Measurements from ENCODE around the gene P3H3. TPM values are rescaled to one million over a fixed set of nuclear protein-coding genes. Genes with fewer than 3 reads are reported as not detected.

P3H3 gene
- total and polyA plus RNA-seq, 9 of the 15 experiments (the other 6 are each of a cell fraction or from before 2014, with no cell fraction given) = 0.03 to 15.0 (median 4.8) TPM

DNA sequence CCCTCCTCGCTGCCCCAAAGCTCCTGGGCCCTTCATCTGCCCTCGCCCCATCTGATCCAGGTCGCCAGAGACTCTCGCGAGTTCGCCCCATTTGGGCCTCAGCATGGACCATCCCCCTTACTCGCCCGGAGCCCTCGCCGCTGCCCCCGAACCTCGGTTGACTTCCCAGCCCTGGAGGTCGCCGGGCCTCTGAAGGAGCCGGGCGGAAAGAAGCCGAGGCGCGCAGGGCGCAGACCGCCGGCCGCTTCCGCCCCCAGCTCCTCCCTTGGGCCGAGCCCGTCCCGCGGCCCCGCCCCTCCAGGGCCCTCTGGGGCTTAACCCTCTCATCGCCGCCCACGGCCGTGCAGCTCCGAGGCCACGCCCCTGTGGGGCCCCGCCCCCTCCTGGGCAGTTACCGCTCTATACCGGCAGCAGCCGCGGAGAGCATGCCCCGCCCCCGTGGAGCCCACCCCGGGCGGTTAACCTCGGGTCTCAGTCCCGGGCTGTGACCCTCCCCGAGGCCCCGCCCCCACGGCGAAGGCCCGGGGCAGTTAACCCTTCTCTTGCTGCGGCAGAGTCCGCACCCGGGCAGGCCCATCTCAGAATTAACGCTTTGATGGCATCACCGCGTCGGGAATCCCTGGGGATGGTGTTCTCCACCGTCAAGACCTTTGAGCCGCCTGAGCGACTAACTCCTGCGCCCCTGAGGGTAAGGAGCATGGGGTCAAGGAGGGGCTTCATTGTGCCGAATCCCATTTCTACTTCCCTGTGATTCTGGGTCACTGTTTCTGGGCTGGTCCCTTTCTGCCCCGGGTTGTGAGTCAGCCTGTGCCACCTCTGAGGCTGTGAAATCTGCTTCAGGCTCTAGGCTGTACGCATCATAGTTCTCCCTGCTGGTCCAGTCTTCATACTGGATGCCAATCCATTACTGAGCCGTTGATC lies 45.1 kb downstream of the P3H3 start, which contains the start of gene SPSB2 (continued):
- TF ChIP-seq, protein P1, sequence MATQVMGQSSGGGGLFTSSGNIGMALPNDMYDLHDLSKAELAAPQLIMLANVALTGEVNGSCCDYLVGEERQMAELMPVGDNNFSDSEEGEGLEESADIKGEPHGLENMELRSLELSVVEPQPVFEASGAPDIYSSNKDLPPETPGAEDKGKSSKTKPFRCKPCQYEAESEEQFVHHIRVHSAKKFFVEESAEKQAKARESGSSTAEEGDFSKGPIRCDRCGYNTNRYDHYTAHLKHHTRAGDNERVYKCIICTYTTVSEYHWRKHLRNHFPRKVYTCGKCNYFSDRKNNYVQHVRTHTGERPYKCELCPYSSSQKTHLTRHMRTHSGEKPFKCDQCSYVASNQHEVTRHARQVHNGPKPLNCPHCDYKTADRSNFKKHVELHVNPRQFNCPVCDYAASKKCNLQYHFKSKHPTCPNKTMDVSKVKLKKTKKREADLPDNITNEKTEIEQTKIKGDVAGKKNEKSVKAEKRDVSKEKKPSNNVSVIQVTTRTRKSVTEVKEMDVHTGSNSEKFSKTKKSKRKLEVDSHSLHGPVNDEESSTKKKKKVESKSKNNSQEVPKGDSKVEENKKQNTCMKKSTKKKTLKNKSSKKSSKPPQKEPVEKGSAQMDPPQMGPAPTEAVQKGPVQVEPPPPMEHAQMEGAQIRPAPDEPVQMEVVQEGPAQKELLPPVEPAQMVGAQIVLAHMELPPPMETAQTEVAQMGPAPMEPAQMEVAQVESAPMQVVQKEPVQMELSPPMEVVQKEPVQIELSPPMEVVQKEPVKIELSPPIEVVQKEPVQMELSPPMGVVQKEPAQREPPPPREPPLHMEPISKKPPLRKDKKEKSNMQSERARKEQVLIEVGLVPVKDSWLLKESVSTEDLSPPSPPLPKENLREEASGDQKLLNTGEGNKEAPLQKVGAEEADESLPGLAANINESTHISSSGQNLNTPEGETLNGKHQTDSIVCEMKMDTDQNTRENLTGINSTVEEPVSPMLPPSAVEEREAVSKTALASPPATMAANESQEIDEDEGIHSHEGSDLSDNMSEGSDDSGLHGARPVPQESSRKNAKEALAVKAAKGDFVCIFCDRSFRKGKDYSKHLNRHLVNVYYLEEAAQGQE (IDR thresholded peaks at IDR 0.05; ENCODE audit: borderline replicate concordance) = peak; percentile 80
- TF ChIP-seq, protein P1 (CRISPR knock-in tag; IDR thresholded peaks at IDR 0.05; ENCODE audit: low read depth) = no peak
- TF ChIP-seq, protein P2, sequence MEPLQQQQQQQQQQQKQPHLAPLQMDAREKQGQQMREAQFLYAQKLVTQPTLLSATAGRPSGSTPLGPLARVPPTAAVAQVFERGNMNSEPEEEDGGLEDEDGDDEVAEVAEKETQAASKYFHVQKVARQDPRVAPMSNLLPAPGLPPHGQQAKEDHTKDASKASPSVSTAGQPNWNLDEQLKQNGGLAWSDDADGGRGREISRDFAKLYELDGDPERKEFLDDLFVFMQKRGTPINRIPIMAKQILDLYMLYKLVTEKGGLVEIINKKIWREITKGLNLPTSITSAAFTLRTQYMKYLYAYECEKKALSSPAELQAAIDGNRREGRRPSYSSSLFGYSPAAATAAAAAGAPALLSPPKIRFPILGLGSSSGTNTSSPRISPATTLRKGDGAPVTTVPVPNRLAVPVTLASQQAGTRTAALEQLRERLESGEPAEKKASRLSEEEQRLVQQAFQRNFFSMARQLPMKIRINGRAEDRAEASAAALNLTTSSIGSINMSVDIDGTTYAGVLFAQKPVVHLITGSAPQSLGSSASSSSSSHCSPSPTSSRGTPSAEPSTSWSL (CRISPR knock-in tag; IDR thresholded peaks at IDR 0.05; ENCODE audit: borderline replicate concordance) = no peak
- TF ChIP-seq MXI1 (IDR thresholded peaks at IDR 0.05; ENCODE audit: low read depth, low read length) = peak; percentile 45; the same call in 1 of the 2 replicates
- no peak for TF ChIP-seq MEIS2 (IDR thresholded peaks at IDR 0.05; ENCODE audit: partially characterized antibody)
- TF ChIP-seq, protein P3, sequence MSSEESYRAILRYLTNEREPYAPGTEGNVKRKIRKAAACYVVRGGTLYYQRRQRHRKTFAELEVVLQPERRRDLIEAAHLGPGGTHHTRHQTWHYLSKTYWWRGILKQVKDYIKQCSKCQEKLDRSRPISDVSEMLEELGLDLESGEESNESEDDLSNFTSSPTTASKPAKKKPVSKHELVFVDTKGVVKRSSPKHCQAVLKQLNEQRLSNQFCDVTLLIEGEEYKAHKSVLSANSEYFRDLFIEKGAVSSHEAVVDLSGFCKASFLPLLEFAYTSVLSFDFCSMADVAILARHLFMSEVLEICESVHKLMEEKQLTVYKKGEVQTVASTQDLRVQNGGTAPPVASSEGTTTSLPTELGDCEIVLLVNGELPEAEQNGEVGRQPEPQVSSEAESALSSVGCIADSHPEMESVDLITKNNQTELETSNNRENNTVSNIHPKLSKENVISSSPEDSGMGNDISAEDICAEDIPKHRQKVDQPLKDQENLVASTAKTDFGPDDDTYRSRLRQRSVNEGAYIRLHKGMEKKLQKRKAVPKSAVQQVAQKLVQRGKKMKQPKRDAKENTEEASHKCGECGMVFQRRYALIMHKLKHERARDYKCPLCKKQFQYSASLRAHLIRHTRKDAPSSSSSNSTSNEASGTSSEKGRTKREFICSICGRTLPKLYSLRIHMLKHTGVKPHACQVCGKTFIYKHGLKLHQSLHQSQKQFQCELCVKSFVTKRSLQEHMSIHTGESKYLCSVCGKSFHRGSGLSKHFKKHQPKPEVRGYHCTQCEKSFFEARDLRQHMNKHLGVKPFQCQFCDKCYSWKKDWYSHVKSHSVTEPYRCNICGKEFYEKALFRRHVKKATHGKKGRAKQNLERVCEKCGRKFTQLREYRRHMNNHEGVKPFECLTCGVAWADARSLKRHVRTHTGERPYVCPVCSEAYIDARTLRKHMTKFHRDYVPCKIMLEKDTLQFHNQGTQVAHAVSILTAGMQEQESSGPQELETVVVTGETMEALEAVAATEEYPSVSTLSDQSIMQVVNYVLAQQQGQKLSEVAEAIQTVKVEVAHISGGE (CRISPR knock-in tag; IDR thresholded peaks at IDR 0.05) = peak; percentile 76 to 95 (median 77); a peak in 5 of 6 replicates
- peak; percentile 75 for TF ChIP-seq POLR2A (conservative IDR thresholded peaks at IDR 0.05)
- no peak for TF ChIP-seq KLF1 (tag; IDR thresholded peaks at IDR 0.05)
- TF ChIP-seq NRF1 (conservative IDR thresholded peaks at IDR 0.05 in 1 of 2, IDR thresholded peaks at IDR 0.05 in 1 of 2) = peak; percentile 69 to 73
- TF ChIP-seq PHF8 (IDR thresholded peaks at IDR 0.05; ENCODE audit: borderline replicate concordance, low read length) = peak; percentile 61; the same call in 1 of the 2 replicates
- TF ChIP-seq, protein P4, sequence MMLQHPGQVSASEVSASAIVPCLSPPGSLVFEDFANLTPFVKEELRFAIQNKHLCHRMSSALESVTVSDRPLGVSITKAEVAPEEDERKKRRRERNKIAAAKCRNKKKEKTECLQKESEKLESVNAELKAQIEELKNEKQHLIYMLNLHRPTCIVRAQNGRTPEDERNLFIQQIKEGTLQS (IDR thresholded peaks at IDR 0.05) = peak; percentile 31
- TF ChIP-seq, protein P4 (CRISPR knock-in tag; conservative IDR thresholded peaks at IDR 0.05) = no peak

Measured in K562 (cell line).